AG09319 (cell line): ENCODE measurements around the gene ERFL.

Source experiments
- DNase-seq: peaks from one replicate; pipeline ENCODE4 v3.0.0-alpha.2; 2010; ENCODE audit warnings: low read depth; ENCODE audit errors: extremely low read depth
- CTCF ChIP-seq: IDR thresholded peaks from 2 replicates; pipeline ENCODE4 v1.5.1; 2011; ENCODE audit warnings: low read depth, mild to moderate bottlenecking, inconsistent platforms, low read length, moderate library complexity

Gene ERFL

GRCh38 chr19:41928221-41928683 is at the start of gene ERFL:
ERFL (minus strand) TSS chr19:41928449; CDS start chr19:41912919, 15,530 bp downstream.
- no peak for DNase-seq

DNA sequence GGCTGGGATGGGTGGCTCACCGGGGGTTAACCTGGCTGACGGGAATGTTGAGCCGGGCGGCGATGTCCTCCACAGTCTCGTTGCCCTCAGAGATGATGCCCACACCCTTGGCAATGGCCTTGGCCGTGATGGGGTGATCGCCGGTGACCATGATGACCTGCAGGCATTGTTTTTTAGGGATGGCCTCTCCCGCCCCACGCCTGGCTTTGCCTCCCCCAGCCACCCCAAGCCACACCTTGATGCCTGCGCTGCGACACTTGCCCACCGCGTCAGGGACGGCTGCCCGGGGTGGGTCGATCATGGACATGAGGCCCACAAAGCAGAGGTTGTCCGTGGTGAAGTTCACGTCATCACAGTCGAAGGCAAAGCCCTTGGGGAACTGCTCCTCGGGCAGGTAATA is 49.7 kb upstream of the ERFL start:
- TF ChIP-seq CTCF, result no peak
- DNase-seq, result no peak

More at GRCh38 chr19:41928221-41928683, at the start of gene ERFL:
- no peak for TF ChIP-seq CTCF

GRCh38 chr19:41974652-41975051 is 46.4 kb upstream of the ERFL start:
- no peak for DNase-seq
- no peak for TF ChIP-seq CTCF

DNA sequence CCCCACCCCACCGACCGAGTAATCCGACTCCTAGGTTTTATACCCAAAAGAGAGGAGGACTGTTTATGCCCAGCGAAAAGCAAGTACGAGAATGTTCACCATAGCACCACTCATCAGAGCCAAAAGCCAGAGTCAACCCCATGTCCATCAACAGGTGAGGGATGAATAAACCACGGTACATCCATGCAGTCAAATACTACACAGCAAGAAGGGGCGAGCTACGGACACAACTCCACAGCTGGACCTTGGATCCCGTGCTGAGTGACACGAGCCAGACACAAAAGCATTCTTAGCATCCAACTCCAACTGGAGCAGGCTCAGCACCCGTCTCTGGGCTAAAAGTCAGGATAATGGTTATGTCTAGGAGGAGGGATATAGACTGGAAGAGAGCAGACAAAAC is 43.1 kb upstream of the ERFL start:
- TF ChIP-seq CTCF, result no peak
- no peak for DNase-seq

- no peak for DNase-seq
- TF ChIP-seq CTCF, result no peak
Measured at GRCh38 chr19:41969772-41970458, 41.7 kb upstream of the ERFL start.

DNA sequence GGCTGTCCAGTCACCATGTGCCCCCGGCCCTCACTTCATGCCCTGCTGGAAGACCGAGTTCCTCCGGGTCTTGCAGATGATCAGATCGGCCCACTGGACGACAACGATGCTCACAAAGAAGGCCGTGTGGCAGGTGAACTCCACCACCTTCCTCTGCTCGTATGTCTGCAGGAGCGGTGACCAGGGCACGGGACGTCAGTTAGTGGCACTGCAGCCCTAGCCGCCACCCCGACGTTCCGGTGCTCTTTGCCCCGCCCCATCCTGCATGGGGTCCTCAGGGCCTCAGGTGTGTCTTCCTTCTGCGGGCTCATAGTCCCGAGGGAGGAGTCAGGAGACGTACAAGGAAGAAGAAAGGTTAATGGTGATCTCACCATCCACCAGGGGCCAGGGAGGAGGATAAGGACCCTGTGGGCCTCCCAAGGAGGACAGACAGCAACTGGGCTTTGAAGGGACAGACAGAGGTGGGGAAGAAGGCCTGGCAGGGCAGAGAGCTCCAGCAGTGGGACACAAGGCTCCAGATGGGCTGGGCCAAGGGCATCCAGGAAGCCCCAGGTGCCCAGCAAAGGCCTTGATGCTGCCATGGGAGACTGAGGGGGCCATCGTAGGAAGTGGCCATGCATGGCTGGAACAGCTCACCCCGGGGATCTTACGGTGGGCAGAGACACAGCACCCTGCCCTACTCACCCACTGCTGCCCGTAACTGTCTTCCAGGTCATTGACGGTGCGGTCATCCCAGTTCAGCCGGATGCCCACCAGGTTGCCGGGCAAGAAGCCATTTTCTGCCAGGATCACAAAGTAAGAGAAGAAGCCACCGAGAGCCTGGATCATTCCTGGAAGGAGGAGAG is 40.7 kb upstream of the ERFL start:
- no peak for TF ChIP-seq CTCF
- DNase-seq, result no peak
